ENCODE results near the gene TBC1D16.

TBC1D16 gene

GRCh38 chr17:80035687-80035936 is at the start of gene TBC1D16:
Gene TBC1D16, minus strand, starts transcription at chr17:80035872. Its CDS starts 22,325 bp downstream, at chr17:80013547.
- Histone ChIP-seq H3K36me3 (ENCODE audit: control insufficient read depth, insufficient read depth, low read length) (no peaks in the 10 kb centered on the region), H3K27ac (ENCODE audit: low read depth, low read length) (peak within 1 kb of the TSS; percentile 87), H3K27me3 (ENCODE audit: control insufficient read depth, insufficient read depth, low read length) (no peaks in the 10 kb centered on the region), H3K4me3 (ENCODE audit: low read length) (peak within 1 kb of the TSS; percentile 89), H3K4me1 (ENCODE audit: control insufficient read depth, insufficient read depth, low read length) (no peaks in the 10 kb centered on the region), H3K9ac (ENCODE audit: low read length) (peak within 1 kb of the TSS; percentile 35)

- H3K4me1 ChIP-seq (ENCODE audit: control insufficient read depth, insufficient read depth, low read length) = no peaks in the 10 kb centered on the region
- H3K36me3 ChIP-seq (ENCODE audit: control insufficient read depth, insufficient read depth, low read length) = no peaks in the 10 kb centered on the region
- no peaks in the 10 kb centered on the region for H3K27me3 ChIP-seq (ENCODE audit: control insufficient read depth, insufficient read depth, low read length)
- H3K4me3 ChIP-seq (ENCODE audit: low read length) = no peak overlapping the region
- no peak overlapping the region for H3K9ac ChIP-seq (ENCODE audit: low read length)
- no peak overlapping the region for H3K27ac ChIP-seq (ENCODE audit: low read depth, low read length)
These were observed 49.1 kb upstream of the TBC1D16 start for GRCh38 chr17:80084773-80085172.

- Histone ChIP-seq H3K27me3 (ENCODE audit: control insufficient read depth, insufficient read depth, low read length) (no peaks in the 10 kb centered on the region), H3K36me3 (ENCODE audit: control insufficient read depth, insufficient read depth, low read length) (no peaks in the 10 kb centered on the region), H3K9ac (ENCODE audit: low read length) (no peak overlapping the region)
These were observed 47.5 kb upstream of the TBC1D16 start for GRCh38 chr17:80083136-80083661.

GRCh38 chr17:80082403-80083135 is 46.9 kb upstream of the TBC1D16 start:
- Histone ChIP-seq H3K27ac (ENCODE audit: low read depth, low read length) (no peak overlapping the region), H3K9ac (ENCODE audit: low read length) (no peak overlapping the region), H3K4me1 (ENCODE audit: control insufficient read depth, insufficient read depth, low read length) (no peaks in the 10 kb centered on the region), H3K36me3 (ENCODE audit: control insufficient read depth, insufficient read depth, low read length) (no peaks in the 10 kb centered on the region), H3K4me3 (ENCODE audit: low read length) (no peak overlapping the region), H3K27me3 (ENCODE audit: control insufficient read depth, insufficient read depth, low read length) (no peaks in the 10 kb centered on the region)

More at GRCh38 chr17:80083136-80083661, 47.5 kb upstream of the TBC1D16 start:
- no peaks in the 10 kb centered on the region for H3K4me1 ChIP-seq (ENCODE audit: control insufficient read depth, insufficient read depth, low read length)
- H3K4me3 ChIP-seq (ENCODE audit: low read length) = no peak overlapping the region
- no peak overlapping the region for H3K27ac ChIP-seq (ENCODE audit: low read depth, low read length)

GRCh38 chr17:80081596-80081995 is 45.9 kb upstream of the TBC1D16 start:
- Histone ChIP-seq H3K9ac (ENCODE audit: low read length) (no peak overlapping the region), H3K27ac (ENCODE audit: low read depth, low read length) (no peak overlapping the region), H3K4me1 (ENCODE audit: control insufficient read depth, insufficient read depth, low read length) (no peaks in the 10 kb centered on the region), H3K27me3 (ENCODE audit: control insufficient read depth, insufficient read depth, low read length) (no peaks in the 10 kb centered on the region), H3K4me3 (ENCODE audit: low read length) (no peak overlapping the region), H3K36me3 (ENCODE audit: control insufficient read depth, insufficient read depth, low read length) (no peaks in the 10 kb centered on the region)

GRCh38 chr17:80080081-80080480 is 44.4 kb upstream of the TBC1D16 start:
- no peak overlapping the region for H3K9ac ChIP-seq (ENCODE audit: low read length)
- H3K4me3 ChIP-seq (ENCODE audit: low read length) = no peak overlapping the region

GRCh38 chr17:80072410-80072809 is 36.7 kb upstream of the TBC1D16 start:
- Histone ChIP-seq H3K27me3 (ENCODE audit: control insufficient read depth, insufficient read depth, low read length) (no peaks in the 10 kb centered on the region), H3K27ac (ENCODE audit: low read depth, low read length) (no peak overlapping the region), H3K9ac (ENCODE audit: low read length) (no peak overlapping the region), H3K4me3 (ENCODE audit: low read length) (no peak overlapping the region), H3K36me3 (ENCODE audit: control insufficient read depth, insufficient read depth, low read length) (no peaks in the 10 kb centered on the region), H3K4me1 (ENCODE audit: control insufficient read depth, insufficient read depth, low read length) (peaks cover 18% of the 10 kb centered on the region)

More at GRCh38 chr17:80080081-80080480, 44.4 kb upstream of the TBC1D16 start:
- Histone ChIP-seq H3K36me3 (ENCODE audit: control insufficient read depth, insufficient read depth, low read length) (no peaks in the 10 kb centered on the region), H3K4me1 (ENCODE audit: control insufficient read depth, insufficient read depth, low read length) (no peaks in the 10 kb centered on the region), H3K27ac (ENCODE audit: low read depth, low read length) (no peak overlapping the region), H3K27me3 (ENCODE audit: control insufficient read depth, insufficient read depth, low read length) (no peaks in the 10 kb centered on the region)

- Histone ChIP-seq H3K4me3 (ENCODE audit: low read length) (peak overlapping the region; percentile 62), H3K4me1 (ENCODE audit: control insufficient read depth, insufficient read depth, low read length) (peaks cover 18% of the 10 kb centered on the region), H3K9ac (ENCODE audit: low read length) (no peak overlapping the region), H3K27ac (ENCODE audit: low read depth, low read length) (peak overlapping the region; percentile 84), H3K27me3 (ENCODE audit: control insufficient read depth, insufficient read depth, low read length) (no peaks in the 10 kb centered on the region), H3K36me3 (ENCODE audit: control insufficient read depth, insufficient read depth, low read length) (no peaks in the 10 kb centered on the region)
These were observed 35.6 kb upstream of the TBC1D16 start for GRCh38 chr17:80071116-80071841.

GRCh38 chr17:80070375-80071115 is 34.9 kb upstream of the TBC1D16 start:
- Histone ChIP-seq H3K4me3 (ENCODE audit: low read length) (peak overlapping the region; percentile 62), H3K27ac (ENCODE audit: low read depth, low read length) (peak overlapping the region; percentile 84), H3K4me1 (ENCODE audit: control insufficient read depth, insufficient read depth, low read length) (peaks cover 18% of the 10 kb centered on the region), H3K27me3 (ENCODE audit: control insufficient read depth, insufficient read depth, low read length) (no peaks in the 10 kb centered on the region), H3K9ac (ENCODE audit: low read length) (no peak overlapping the region), H3K36me3 (ENCODE audit: control insufficient read depth, insufficient read depth, low read length) (no peaks in the 10 kb centered on the region)

GRCh38 chr17:80068301-80069222 is 32.9 kb upstream of the TBC1D16 start:
- no peaks in the 10 kb centered on the region for H3K36me3 ChIP-seq (ENCODE audit: control insufficient read depth, insufficient read depth, low read length)
- peak overlapping the region; percentile 50 for H3K27ac ChIP-seq (ENCODE audit: low read depth, low read length)
- H3K9ac ChIP-seq (ENCODE audit: low read length) = no peak overlapping the region
- H3K4me1 ChIP-seq (ENCODE audit: control insufficient read depth, insufficient read depth, low read length) = peaks cover 18% of the 10 kb centered on the region
- no peaks in the 10 kb centered on the region for H3K27me3 ChIP-seq (ENCODE audit: control insufficient read depth, insufficient read depth, low read length)
- H3K4me3 ChIP-seq (ENCODE audit: low read length) = no peak overlapping the region

GRCh38 chr17:80067393-80067986 is 31.8 kb upstream of the TBC1D16 start:
- Histone ChIP-seq H3K9ac (ENCODE audit: low read length) (no peak overlapping the region), H3K36me3 (ENCODE audit: control insufficient read depth, insufficient read depth, low read length) (no peaks in the 10 kb centered on the region), H3K27ac (ENCODE audit: low read depth, low read length) (no peak overlapping the region), H3K4me1 (ENCODE audit: control insufficient read depth, insufficient read depth, low read length) (peaks cover 18% of the 10 kb centered on the region), H3K4me3 (ENCODE audit: low read length) (no peak overlapping the region), H3K27me3 (ENCODE audit: control insufficient read depth, insufficient read depth, low read length) (no peaks in the 10 kb centered on the region)
